Lung (tissue), 12 donors: ENCODE results near the gene MYO5C. TPM values are rescaled to one million over a fixed set of nuclear protein-coding genes. Genes with fewer than 3 reads are reported as not detected.

Experiments used
- ATAC-seq: fragments of 200-7000 bp; cut with Tn5 transposase; one replicate; pipeline ENCODE4 v1.9.1; 2020; ENCODE audit warnings: moderate number of reproducible peaks; ENCODE audit not compliant: insufficient read depth, low FRiP score
- DNase-seq, 3 donors: peaks; one replicate each; pipeline ENCODE4 v3.0.0-alpha.2; 2013 to 2017
- H3K27ac ChIP-seq, 2 donors: one replicate each; pipeline ENCODE4 v1.5.1; 2013; ENCODE audit warnings: mild to moderate bottlenecking in 2 of 2, moderate library complexity in 2 of 2, control low read depth in 1 of 2, inconsistent platforms in 1 of 2, low read depth in 1 of 2, low read length in 1 of 2
- H3K27me3 ChIP-seq, 3 donors: one replicate each; pipeline ENCODE4 v1.5.1; 2013; ENCODE audit warnings: low read length in 2 of 3; ENCODE audit not compliant: control insufficient read depth in 3 of 3, insufficient read depth in 3 of 3
- H3K36me3 ChIP-seq, 4 donors: one replicate each; pipeline ENCODE4 v1.5.1; 2013; ENCODE audit warnings: low read length in 4 of 4, mild to moderate bottlenecking in 1 of 4, moderate library complexity in 1 of 4; ENCODE audit not compliant: control insufficient read depth in 4 of 4, insufficient read depth in 4 of 4
- H3K4me1 ChIP-seq, 5 donors: one replicate each; pipeline ENCODE4 v1.5.1; 2013; ENCODE audit warnings: low read length in 5 of 5, mild to moderate bottlenecking in 2 of 5, moderate library complexity in 1 of 5; ENCODE audit not compliant: control insufficient read depth in 5 of 5, insufficient read depth in 5 of 5
- H3K4me3 ChIP-seq: one replicate; pipeline ENCODE4 v1.5.1; 2013; ENCODE audit warnings: mild to moderate bottlenecking, control low read depth, moderate library complexity
- H3K9ac ChIP-seq, 2 donors: one replicate each; pipeline ENCODE4 v1.5.1; 2013; ENCODE audit warnings: low read length in 2 of 2, control low read depth in 1 of 2; ENCODE audit not compliant: insufficient read depth in 1 of 2
- H3K9me3 ChIP-seq, 4 donors: one replicate each; pipeline ENCODE4 v1.5.1; 2013; ENCODE audit warnings: low read length in 3 of 4, mild to moderate bottlenecking in 1 of 4, moderate library complexity in 1 of 4; ENCODE audit not compliant: control insufficient read depth in 4 of 4, insufficient read depth in 3 of 4
- WGBS, 2 donors: extraction: QIAGEN DNeasy Blood & Tissue Kit; methylation state at CpG; one replicate each; pipeline ENCODE4 v1.1.7; 2013; 5-methylcytosine and 5-hydroxymethylcytosine counted together
- polyA plus RNA-seq, 2 donors: library from polyadenylated mRNA; stranded (reverse); fragments of 200-250 nt; gene quantifications; one replicate each; pipeline ENCODE4 v1.2.1, GENCODE V29; 2013
- total RNA-seq, 2 donors: library from RNA; depleted of rRNA in 1 of 2; stranded (reverse); fragments of >200 nt in 1 of 2; gene quantifications; one replicate each; pipeline ENCODE4 v1.2.1, GENCODE V29; 2014 to 2021
- TF ChIP-seq, protein P1 (sequence below): IDR thresholded peaks from 2 replicates; pipeline ENCODE4 v1.5.1; 2012; ENCODE audit warnings: mild to moderate bottlenecking; ENCODE audit errors: control extremely low read depth, extremely low read depth
- donor health status: control.
- donor health status: control.
- donor health status: Bipolar disorder and iron deficiency.
- donor health status: healthy.
- donor health status: DM: yes; HTN: yes; CAD: no.

MYO5C gene
- total and polyA plus RNA-seq, 4 donors = 11.1 to 70.1 (median 40.0) TPM

DNA sequence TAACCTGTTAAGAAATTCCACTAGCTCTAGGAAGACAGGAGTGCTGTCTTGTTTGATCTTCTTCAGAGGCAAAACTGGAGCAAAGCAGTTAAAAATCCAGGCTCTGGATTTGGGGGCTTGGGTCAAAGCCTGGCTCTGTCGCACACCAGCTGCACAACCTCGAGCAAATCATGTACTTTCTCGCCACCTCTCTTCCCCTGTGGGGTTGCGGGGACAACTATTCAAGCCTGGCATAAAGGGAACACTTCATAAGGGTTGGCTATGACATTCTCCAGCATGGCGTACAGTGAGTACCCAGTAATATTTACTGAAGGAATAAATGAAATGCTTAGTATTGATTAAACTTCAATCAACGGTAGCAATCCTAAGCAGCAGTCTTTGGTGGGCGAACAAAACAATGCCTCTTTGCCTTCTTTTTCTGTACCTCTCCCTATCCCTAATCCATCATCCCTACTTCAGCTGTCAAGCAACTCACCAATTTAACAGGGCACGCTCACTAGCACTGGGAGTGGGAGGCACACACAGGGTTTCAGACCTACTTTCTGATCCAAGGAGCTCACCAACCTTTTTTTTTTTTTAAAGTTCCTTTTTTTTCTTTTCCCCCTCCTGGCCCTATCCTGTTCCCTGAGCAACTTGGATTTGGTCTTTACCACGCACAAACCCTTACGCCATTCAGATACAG lies 137.4 kb downstream of the MYO5C start:
- Histone ChIP-seq H3K9ac (no peak overlapping the region), H3K4me3 (no peak overlapping the region), H3K36me3 (peaks cover 0 to 3% (median under 1%) of the 10 kb centered on the region in 4 donors), H3K4me1 (no peaks in the 10 kb centered on the region), H3K9me3 (no peaks in the 10 kb centered on the region), H3K27me3 (no peaks in the 10 kb centered on the region), H3K27ac (no peak overlapping the region)
- TF ChIP-seq, protein P1, sequence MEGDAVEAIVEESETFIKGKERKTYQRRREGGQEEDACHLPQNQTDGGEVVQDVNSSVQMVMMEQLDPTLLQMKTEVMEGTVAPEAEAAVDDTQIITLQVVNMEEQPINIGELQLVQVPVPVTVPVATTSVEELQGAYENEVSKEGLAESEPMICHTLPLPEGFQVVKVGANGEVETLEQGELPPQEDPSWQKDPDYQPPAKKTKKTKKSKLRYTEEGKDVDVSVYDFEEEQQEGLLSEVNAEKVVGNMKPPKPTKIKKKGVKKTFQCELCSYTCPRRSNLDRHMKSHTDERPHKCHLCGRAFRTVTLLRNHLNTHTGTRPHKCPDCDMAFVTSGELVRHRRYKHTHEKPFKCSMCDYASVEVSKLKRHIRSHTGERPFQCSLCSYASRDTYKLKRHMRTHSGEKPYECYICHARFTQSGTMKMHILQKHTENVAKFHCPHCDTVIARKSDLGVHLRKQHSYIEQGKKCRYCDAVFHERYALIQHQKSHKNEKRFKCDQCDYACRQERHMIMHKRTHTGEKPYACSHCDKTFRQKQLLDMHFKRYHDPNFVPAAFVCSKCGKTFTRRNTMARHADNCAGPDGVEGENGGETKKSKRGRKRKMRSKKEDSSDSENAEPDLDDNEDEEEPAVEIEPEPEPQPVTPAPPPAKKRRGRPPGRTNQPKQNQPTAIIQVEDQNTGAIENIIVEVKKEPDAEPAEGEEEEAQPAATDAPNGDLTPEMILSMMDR = no peak
- ATAC-seq = no peak
- DNase-seq = no peak
- 91% methylated on average over 10 of the region's 10 CpGs for WGBS, 2 donors

DNA sequence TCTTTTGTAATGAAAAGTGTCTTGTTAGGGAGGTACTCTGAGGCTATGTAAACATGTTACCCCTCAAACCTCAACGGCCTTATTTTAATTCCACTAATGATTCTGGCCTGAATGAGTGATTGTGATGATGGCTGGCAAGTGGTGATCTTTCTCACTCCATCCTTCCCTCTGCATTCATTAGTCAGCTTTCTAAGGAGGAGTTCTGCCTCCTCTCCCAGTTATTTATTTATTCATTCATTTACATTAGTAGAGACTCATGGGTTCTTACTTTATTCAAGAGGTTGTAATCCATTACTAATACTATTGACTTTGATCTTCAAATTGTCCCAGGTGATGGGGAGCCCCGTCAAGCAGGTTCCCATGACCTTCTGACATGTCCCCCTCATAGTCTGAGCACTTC lies 139.7 kb downstream of the MYO5C start:
- H3K27me3 ChIP-seq = no peaks in the 10 kb centered on the region
- no peak overlapping the region for H3K9ac ChIP-seq
- H3K27ac ChIP-seq = no peak overlapping the region
- H3K4me1 ChIP-seq = no peaks in the 10 kb centered on the region
- no peak overlapping the region for H3K4me3 ChIP-seq
- TF ChIP-seq, protein P1 = no peak
- WGBS, 2 donors = 74 to 77% methylated on average over 2 of the region's 2 CpGs
- DNase-seq (no peak), ATAC-seq (no peak)
- peaks cover 0 to 10% (median 0%) of the 10 kb centered on the region in 4 donors for H3K36me3 ChIP-seq
- H3K9me3 ChIP-seq = peaks cover 0 to 2% (median 0%) of the 10 kb centered on the region in 4 donors

DNA sequence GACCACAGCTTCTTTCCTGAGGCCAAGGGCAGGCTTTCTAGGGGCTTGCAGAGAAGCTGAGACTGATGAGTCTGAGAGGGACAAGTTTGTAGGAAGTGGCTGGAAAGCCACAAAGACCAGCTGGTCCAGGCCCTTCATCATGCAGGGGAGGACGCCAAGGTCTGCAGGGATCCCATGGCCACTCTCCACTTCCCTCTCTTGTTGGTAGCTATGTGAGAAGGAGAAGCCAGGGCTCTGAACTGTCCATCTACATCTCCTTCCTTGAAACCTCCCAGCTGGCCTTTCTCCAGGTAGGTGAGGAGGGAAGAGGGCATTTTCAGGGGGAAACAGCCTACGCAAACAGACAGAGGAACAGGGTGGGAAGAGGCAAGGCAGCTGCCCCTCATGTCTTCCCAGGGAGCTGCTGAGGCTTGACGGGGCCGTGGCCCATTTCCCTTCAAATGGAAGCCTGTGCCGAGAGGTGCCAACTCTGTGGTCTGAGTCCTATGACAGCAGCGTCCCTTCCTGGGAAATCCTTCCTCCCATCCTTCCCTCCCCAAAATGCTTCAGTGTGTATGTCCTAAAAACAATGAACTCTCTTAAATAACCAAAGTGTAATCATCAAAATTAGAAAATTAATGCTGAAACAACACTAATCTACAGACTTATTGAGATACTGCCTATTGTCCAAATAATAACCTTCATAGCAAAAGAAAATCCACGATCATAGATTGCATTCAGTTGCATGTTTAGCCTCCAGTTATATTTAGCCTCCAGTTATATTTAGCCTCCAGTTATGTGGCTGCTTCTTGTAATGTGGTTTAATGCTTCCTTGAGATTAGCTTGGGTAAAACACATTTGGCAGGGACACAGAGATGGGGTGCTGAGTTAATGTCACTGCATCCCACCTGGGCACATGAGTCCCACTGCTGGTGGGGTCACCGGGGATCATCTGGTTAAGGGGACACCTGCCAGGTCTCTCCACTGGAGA lies 140.4 kb downstream of the MYO5C start:
- Histone ChIP-seq H3K27me3 (no peaks in the 10 kb centered on the region), H3K4me1 (no peaks in the 10 kb centered on the region), H3K27ac (no peak overlapping the region), H3K9ac (no peak overlapping the region), H3K36me3 (peaks cover 0 to 13% (median 2%) of the 10 kb centered on the region in 4 donors), H3K4me3 (no peak overlapping the region), H3K9me3 (peaks cover 0 to 2% (median 0%) of the 10 kb centered on the region in 4 donors)
- DNase-seq = no peak
- WGBS, 2 donors = 74 to 77% methylated on average over 8 of the region's 8 CpGs
- ATAC-seq = no peak
- TF ChIP-seq, protein P1 = no peak
